Posterior vena cava (tissue), 2 donors: Measurements from ENCODE around the gene PPP2R5D. TPM values are rescaled to one million over a fixed set of nuclear protein-coding genes. Genes with fewer than 3 reads are reported as not detected.

ENCODE experiments used
- total RNA-seq, 2 donors: library from RNA; stranded (reverse); fragmentation: NEBNext Ultra II Directional; extraction: Animal tissue kit (Norgen Biotek cat#: 25700); gene quantifications; one replicate each; pipeline ENCODE4 v1.2.1, GENCODE V29; 2021
- donor health status: DM: yes; HTN: yes; CAD: no.
- donor health status: DM: yes; HTN: yes; CAD: no.

Gene PPP2R5D
- total RNA-seq, 2 donors from 2014 or later, result 26.0 to 33.5 TPM

Other genes with a start within 250 kb of the PPP2R5D start
- gene TBCC, start 238.5 kb upstream of the PPP2R5D start, total RNA-seq, result 10 to 100 TPM; 13.9 to 16.2 TPM
- gene BICRAL, start 202.5 kb upstream of the PPP2R5D start, total RNA-seq, result 10 to 100 TPM; 16.9 to 18.5 TPM
- 10 to 100 TPM; 52.9 to 63.0 TPM for gene RPL7L1, start 105.0 kb upstream of the PPP2R5D start, total RNA-seq
- not detected for gene PTCRA, start 68.5 kb upstream of the PPP2R5D start, total RNA-seq
- gene CNPY3, start 55.1 kb upstream of the PPP2R5D start, total RNA-seq, result 10 to 100 TPM; 20.8 to 33.7 TPM
- not detected for gene GNMT, start 23.8 kb upstream of the PPP2R5D start, total RNA-seq
- 10 to 100 TPM in 1 of 2 donors, 1 to 10 TPM in 1; 8.8 to 12.8 TPM for gene PEX6, start 5.4 kb upstream of the PPP2R5D start, total RNA-seq
- 10 to 100 TPM; 41.8 to 45.9 TPM for gene MEA1, start 29.4 kb downstream of the PPP2R5D start, total RNA-seq
- 10 to 100 TPM; 43.7 to 44.1 TPM for gene KLHDC3, start 29.7 kb downstream of the PPP2R5D start, total RNA-seq
- 10 to 100 TPM; 40.0 to 40.1 TPM for gene RRP36, start 37.1 kb downstream of the PPP2R5D start, total RNA-seq
- 1 to 10 TPM; 9.3 to 9.9 TPM for gene CUL7, start 69.3 kb downstream of the PPP2R5D start, total RNA-seq
- gene MRPL2, start 74.9 kb downstream of the PPP2R5D start, total RNA-seq, result 10 to 100 TPM; 30.7 to 34.4 TPM
- gene KLC4, start 75.1 kb downstream of the PPP2R5D start, total RNA-seq, result 10 to 100 TPM; 15.1 TPM
- 10 to 100 TPM in 1 of 2 donors, 1 to 10 TPM in 1; 3.0 to 10.3 TPM for gene PTK7, start 91.7 kb downstream of the PPP2R5D start, total RNA-seq
- gene SRF, start 186.7 kb downstream of the PPP2R5D start, total RNA-seq, result 10 to 100 TPM; 92.6 to 95.6 TPM
- gene CUL9, start 197.6 kb downstream of the PPP2R5D start, total RNA-seq, result 10 to 100 TPM; 24.5 to 25.5 TPM
- gene DNPH1, start 244.9 kb downstream of the PPP2R5D start, total RNA-seq, result 10 to 100 TPM; 24.5 to 42.5 TPM